Fibroblast of skin of back (primary cell): ENCODE results near the gene TRPC4.

Source experiments
- DNase-seq: peaks from one replicate; pipeline ENCODE4 v3.0.0-alpha.2; 2013

The TRPC4 gene

DNA sequence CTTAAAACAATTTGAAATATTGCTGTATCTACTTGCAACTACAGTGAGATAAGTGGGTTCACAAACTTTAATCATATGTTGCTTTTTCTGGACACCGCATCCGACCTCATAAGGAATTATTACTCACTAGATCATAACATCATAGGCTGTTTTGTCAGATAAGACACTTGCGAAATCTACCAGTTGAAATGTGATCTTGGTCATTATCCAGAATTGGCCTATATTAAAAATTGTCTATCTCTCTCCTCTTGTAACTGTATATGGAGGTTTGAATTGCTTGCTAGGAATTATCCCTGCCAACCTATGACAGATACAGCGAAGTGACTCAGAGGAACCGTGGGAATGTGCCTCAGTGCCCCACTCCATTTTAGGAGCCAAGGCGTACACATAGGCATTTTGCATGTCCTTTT, 154.0 kb downstream of the TRPC4 start:
- DNase-seq, result peak; percentile 88

DNA sequence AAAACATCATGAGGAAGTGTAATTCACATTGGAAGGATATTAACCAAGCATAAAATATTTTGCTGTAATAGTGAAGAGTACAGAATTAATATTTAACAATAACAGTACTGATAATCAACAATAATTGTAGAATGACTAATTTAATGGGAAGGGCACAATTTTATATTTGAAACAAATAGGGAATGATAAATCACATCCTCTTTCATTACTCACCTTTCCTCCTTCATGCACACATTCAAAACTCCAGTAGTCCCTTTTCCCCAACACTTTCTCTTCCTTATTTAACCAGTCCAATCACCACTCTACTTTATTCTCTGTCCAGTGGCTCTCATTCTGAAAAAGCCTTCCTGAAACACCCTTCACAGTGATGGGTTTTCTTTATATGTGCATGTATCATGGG, 160.3 kb downstream of the TRPC4 start:
- DNase-seq, result no peak

GRCh38 chr13:37707739-37708500, 161.7 kb downstream of the TRPC4 start:
- no peak for DNase-seq

- no peak for DNase-seq
These were observed 163.5 kb downstream of the TRPC4 start for GRCh38 chr13:37706041-37706440.

DNA sequence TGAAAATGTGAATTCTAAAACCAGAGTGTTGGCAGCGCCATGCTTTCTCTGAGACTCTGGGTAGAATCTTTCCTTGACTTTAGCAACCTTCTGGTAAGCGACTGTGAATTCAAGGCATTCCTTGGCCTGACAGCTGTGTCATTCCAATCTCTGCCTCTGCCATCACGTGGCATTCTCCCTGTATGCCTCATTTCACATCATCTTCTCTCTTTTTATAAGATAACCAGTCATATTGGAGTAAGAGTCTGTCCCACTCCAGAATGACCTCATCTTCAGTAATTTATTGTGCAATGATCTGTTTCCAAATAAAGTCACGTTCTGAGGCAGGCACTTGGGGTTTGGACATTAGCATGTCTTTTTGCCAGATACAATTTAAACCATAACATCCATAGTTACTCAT, 167.6 kb downstream of the TRPC4 start:
- DNase-seq, result peak; percentile 97

- DNase-seq, result peak; percentile 42
These were observed 168.3 kb downstream of the TRPC4 start for GRCh38 chr13:37701306-37701705.

DNA sequence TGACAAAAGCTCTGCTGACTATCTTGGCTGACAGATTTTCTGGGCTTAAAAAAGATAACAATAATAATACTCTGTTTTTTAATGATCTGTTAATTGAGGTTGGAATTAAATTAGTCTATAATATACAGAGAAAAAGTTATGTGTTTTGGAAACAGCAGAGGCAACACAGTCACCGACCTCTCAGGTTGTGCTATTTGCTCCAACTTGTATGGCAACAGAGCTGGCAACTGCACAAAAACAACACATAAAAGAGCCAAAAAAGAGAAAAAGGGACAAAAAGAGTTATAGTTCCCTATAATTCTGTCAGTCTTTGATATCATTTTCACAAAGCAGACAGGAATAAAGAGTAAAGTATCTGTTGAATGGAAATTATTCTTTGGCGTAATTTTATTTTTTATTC, 168.7 kb downstream of the TRPC4 start:
- DNase-seq, result no peak

DNA sequence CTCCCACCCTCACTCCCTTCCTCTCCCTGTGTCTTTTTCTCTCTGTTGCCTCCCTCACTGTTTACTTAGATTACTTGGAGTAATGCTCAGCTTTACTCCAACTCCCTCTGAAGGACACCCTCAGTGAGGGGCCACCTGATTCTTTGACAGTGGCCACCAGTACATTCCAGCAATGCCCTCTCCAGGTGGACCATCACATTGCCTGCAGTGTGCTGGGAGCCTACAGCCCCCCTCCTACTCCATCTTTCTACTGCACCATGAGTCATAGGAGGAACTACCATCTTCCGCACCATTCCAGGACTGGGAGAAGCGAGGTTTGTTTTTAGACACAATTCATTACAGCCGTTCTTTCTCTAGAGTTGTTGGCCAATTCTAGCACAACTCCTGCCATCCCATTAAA, 174.4 kb downstream of the TRPC4 start:
- no peak for DNase-seq

GRCh38 chr13:37690361-37690760, 179.2 kb downstream of the TRPC4 start:
- DNase-seq, result no peak

DNA sequence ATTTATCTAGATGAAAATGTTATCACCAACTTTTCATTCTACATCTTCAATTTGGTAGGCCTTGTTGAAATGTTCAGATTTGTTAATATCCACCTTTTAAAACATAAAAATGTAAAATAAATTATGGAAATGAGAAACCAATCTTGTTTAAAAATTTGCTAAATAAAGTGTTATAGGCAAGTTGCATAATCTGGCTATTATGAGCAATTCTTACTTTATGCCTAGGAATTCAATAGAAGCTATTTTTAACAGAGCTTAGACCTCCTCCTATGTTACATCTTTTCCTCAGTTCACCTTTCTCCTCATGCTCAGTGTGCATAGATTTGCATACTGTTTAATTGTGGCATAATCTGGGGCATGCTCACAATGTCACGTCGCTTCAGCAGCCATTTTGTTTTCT, 183.1 kb downstream of the TRPC4 start:
- DNase-seq, result no peak

GRCh38 chr13:37685206-37685605, 184.4 kb downstream of the TRPC4 start:
- DNase-seq, result no peak

DNA sequence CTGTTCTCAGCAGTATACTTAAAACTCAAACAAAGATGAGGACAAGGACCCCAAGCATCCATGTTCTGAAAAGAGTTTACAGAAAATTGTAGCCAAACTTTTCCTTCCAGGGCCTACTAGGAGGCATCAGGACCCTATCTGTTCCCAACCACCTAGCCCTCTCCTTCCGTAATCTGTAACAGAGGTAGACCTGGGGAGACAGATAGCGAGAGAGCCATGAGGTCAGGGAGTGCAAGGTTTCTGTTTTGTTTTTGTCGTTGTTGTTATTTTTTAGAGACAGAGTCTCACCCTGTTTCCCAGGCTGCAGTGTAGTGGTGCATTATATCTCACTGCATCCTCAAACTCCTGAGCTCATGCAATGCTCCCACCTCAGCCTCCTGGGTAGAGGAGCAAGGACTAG, 187.1 kb downstream of the TRPC4 start:
- no peak for DNase-seq

- peak; percentile 75 for DNase-seq
These were observed 188.1 kb downstream of the TRPC4 start for GRCh38 chr13:37681281-37682032.

DNA sequence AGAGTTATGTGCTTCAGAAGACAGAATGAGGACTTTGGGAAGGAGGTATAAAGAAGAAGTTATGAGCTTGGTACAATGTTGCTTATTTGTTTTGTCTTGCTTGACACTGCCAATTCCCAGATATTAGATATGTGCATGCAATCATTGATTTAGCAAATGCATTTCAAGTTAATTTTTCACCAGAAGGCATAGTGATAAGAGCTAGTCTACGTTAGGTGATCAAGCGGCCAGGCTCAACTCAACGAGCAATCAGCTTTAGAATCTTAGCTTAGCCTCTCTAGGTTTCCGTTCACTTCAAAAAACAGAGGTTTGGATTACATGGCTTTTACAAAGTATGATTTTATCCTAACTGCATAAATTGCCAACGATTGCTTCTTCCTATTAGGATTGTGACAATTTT, 189.4 kb downstream of the TRPC4 start:
- DNase-seq, result no peak

- DNase-seq, result no peak
These were observed 190.5 kb downstream of the TRPC4 start for GRCh38 chr13:37679043-37679442.

- DNase-seq, result no peak
These were observed 199.7 kb downstream of the TRPC4 start for GRCh38 chr13:37669845-37670244.

DNA sequence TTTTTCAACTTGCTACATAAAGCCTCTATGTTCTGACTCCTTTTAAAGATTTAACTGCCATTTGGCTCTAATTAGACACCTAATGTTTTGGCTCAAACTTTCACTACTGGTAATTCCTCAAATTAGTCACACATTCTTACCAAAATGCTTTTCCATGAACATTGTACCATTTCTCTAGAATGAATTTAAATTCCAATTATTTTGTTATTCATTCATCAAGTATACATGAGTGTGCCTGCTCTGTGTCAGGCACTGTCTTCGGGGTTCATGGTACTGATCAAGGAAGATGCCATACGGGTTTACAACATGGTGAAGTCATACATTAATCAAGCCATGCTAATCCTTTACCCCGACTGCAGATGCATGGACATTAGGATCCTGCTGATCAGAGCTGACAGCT, 201.9 kb downstream of the TRPC4 start:
- no peak for DNase-seq

DNA sequence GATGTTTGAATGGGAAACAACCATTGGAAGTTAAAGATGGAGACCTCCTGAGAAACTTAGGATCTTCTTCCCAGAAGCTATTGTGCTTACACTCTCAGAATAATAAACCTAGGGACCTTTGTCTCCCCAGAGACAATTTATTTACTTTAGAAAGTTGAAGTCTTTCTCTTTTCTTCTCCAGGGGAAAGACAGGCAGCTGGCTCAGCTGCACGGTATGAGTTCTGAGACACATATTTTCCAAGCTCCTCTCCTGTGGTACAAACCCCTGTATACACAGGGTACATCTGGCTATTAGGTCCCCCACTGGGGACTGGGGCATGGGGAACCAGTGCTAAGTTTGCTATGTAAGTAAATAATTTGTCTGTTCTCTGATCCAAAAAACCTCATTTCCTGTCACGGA, 203.5 kb downstream of the TRPC4 start:
- DNase-seq, result no peak

DNA sequence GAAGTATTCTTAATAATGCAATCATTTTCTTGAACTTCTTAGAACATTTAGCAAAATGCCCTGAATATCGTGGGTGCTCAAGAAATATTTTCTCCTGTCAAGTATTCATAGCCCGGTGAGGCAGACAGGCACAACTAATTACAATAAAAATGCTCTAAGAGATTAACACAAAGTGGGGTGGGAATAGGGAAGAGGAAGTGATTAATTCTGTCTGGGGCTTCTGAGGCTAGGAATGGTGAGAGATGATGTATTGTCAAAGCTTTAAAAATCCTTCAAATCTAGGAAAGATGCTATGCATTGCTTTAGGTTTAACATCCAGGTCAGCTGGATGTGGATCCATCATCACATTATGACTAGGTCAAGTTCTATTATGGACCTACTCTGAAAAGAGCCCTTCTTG, 204.2 kb downstream of the TRPC4 start:
- no peak for DNase-seq

GRCh38 chr13:37663724-37664123, 205.8 kb downstream of the TRPC4 start:
- no peak for DNase-seq

DNA sequence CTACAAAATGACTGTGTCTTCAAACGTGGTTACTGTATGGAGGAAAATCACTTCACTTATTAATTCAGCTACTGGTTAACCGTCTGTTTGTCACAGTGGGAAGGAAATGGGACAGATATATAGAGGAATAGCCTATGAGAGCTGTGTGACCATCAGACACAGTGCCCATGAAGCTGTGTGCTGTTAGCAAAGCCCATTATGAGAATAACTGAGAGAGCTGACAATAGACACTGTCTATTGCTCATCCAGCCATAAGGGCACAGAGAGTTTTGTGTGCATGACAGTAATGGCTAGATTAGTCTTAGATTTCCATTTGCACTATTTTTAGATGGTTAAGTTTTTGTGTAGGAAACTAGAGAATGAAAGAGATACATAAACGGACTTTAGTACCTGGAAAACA, 206.9 kb downstream of the TRPC4 start:
- no peak for DNase-seq

DNA sequence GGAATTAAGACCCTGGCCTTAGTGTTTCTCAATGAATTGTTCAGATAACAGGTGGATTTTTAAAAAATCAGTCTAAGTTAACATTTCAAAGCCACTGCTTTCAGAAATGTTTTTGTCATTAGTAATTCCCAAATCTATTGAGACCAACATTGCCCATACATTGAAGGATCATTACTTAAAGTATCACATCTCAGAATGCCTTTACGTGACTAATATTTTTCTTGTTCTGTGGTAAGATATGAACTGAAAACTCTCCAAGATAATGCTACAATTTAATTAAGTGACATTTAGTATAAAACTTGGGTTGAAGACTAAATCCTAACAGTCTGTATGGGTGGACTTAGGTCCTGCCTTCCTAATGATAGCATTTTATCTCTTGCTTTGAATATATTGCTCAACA, 211.6 kb downstream of the TRPC4 start:
- peak; percentile 68 for DNase-seq

- DNase-seq, result peak; percentile 87
These were observed 212.4 kb downstream of the TRPC4 start for GRCh38 chr13:37657134-37657533.

DNA sequence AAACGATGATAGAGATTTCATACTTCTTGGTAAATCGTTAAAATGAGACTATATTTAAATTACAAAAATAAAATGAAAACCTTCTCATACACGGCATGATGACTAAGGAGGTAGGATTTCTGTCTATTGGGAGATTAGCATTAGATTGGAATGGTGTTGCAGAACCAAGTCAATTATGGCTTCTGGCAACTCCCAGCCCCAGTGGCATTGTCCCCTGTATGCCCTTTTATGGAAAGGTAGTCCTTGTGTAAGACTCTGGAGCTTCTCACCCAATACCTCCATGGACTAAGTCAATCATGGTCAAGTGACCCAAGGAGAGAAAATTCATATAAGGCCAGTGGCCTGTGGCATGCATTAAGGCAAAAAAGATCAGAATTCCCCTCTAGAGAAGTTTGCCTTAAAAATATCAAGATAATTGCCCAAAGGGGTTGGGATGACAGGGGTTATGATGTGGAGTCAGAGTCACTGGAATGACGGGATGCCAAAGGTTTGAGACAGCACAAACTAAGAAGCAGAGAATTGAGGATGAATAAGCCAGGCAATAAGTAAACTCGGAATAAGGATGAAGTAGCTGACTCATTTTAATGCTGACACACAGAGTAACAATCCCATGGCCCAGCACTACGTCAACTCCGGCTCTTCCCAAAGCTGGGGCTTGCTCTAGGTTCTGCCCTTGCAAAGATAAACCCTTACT, 213.2 kb downstream of the TRPC4 start:
- peak; percentile 100 for DNase-seq
